Pancreas (tissue), 10 donors: ENCODE measurements around the gene TGM4. TPM values are rescaled to one million over a fixed set of nuclear protein-coding genes. Genes with fewer than 3 reads are reported as not detected.

Source experiments
- ATAC-seq, 4 donors: fragments of 200-7000 bp; cut with Tn5 transposase; one replicate each; pipeline versions ENCODE4 v1.8.0 to v1.9.1; 2020; ENCODE audit warnings: mild to moderate bottlenecking in 4 of 4, moderate library complexity in 4 of 4
- DNase-seq, 6 donors: peaks; one replicate each; pipeline ENCODE4 v3.0.0-alpha.2; 2020
- FAIRE-seq: peaks from 2 replicates; lab custom pipeline; 2012; peaks lifted over from hg19 to GRCh38; lab: Jason Lieb, UNC
- H3K27ac ChIP-seq, 4 donors: fragments of 200-600 bp; sonication (generic); 1 replicate in 3 of 4; 2 replicates in 1 of 4; pipeline versions ENCODE4 v1.5.0 to v1.8.0; 2020
- H3K27me3 ChIP-seq, 4 donors: fragments of 200-600 bp; one replicate each; pipeline ENCODE4 v1.8.0; 2021
- H3K36me3 ChIP-seq, 3 donors: fragments of 200-600 bp; sonication (generic) in 1 of 3; one replicate each; pipeline versions ENCODE4 v1.5.0 to v1.8.0; 2020 to 2021
- H3K4me1 ChIP-seq, 3 donors: fragments of 200-600 bp; one replicate each; pipeline ENCODE4 v1.8.0; 2021
- H3K4me3 ChIP-seq, 4 donors: fragments of 200-600 bp; sonication (generic) in 2 of 4; one replicate each; pipeline versions ENCODE4 v1.5.0 to v1.8.0; 2020 to 2021
- H3K9me3 ChIP-seq, 4 donors: fragments of 200-600 bp; one replicate each; pipeline ENCODE4 v1.8.0; 2021
- CTCF ChIP-seq, 4 donors: fragments of 200-600 bp; sonication (generic) in 3 of 4; IDR thresholded peaks; one replicate each; pipeline versions ENCODE4 v1.5.0 to v1.8.0; 2021; ENCODE audit warnings: antibody characterized with exemption in 4 of 4
- WGBS, 2 donors: extraction: QIAGEN DNeasy Blood & Tissue Kit; methylation state at CpG; one replicate each; pipeline ENCODE4 v1.1.7; 2013; 5-methylcytosine and 5-hydroxymethylcytosine counted together
- intact Hi-C, 3 donors: fragments of 100-400 bp; cut with DNase I; formaldehyde crosslinking; loops; one replicate each; pipeline versions ENCODE4 v1.11.1 to v1.14.2; 2022
- polyA plus RNA-seq, 2 donors: library from polyadenylated mRNA; stranded (reverse); fragments of 200-250 nt; gene quantifications; one replicate each; pipeline ENCODE4 v1.2.3, GENCODE V29; 2013
- total RNA-seq, 6 donors: library from RNA; stranded (reverse); fragmentation: NEBNext Ultra II Directional in 4 of 6; extraction: Animal tissue kit (Norgen Biotek cat#: 25700) in 4 of 6; gene quantifications; one replicate each; pipeline versions ENCODE4 v1.2.1 to v1.2.4, GENCODE V29; 2021 to 2023
- donor health status: healthy with polysubstance abuse.
- donor health status: DM: no; HTN: no; CAD: no; lungs with moderate emphysema.
- donor health status: DM: no; HTN: no; CAD: no.
- donor health status: control.
- donor health status: control.
- donor health status: Bipolar disorder and iron deficiency.
- donor health status: DM: yes; HTN: yes; CAD: no.
- donor health status: DM: no; HTN: no; CAD: no.
- donor health status: DM: no; HTN: no; CAD: no.
- donor health status: DM: yes; HTN: yes; CAD: no.

The TGM4 gene
- total and polyA plus RNA-seq, 8 donors, result not detected

GRCh38 chr3:44963571-44964325 lies 89.3 kb downstream of the TGM4 start:
- Histone ChIP-seq H3K4me1 (no peaks in the 10 kb centered on the region), H3K9me3 (no peaks in the 10 kb centered on the region), H3K27me3 (no peaks in the 10 kb centered on the region), H3K4me3 (no peak overlapping the region), H3K36me3 (peaks cover 0 to 4% (median 0%) of the 10 kb centered on the region in 3 donors), H3K27ac (no peak overlapping the region)
- TF ChIP-seq CTCF (IDR thresholded peaks at IDR 0.05), result no peak
- no peak for FAIRE-seq
- intact Hi-C loops, result no loop called here
- no peak for DNase-seq
- WGBS, 2 donors, result 85 to 91% methylated on average over 4 of the region's 4 CpGs
- no peak for ATAC-seq

Other genes starting within 250 kb of the TGM4 start
- 10 to 100 TPM in 1 of 6 donors, 1 to 10 TPM in 5; 5.4 to 12.1 (median 6.7) TPM for gene ZNF197, start 249.6 kb upstream of the TGM4 start, total RNA-seq
- gene ZNF197, start 249.6 kb upstream of the TGM4 start, polyA plus RNA-seq, result 1 to 10 TPM; 5.3 to 7.2 TPM
- gene ZNF35, start 225.9 kb upstream of the TGM4 start, total RNA-seq, result 1 to 10 TPM; 2.6 to 5.1 (median 3.0) TPM
- 1 to 10 TPM; 1.8 to 3.1 TPM for gene ZNF35, start 225.9 kb upstream of the TGM4 start, polyA plus RNA-seq
- gene ZNF502, start 161.9 kb upstream of the TGM4 start, total RNA-seq, result 1 to 10 TPM; 1.5 to 4.2 (median 2.5) TPM
- 1 to 10 TPM; 3.3 to 5.2 TPM for gene ZNF502, start 161.9 kb upstream of the TGM4 start, polyA plus RNA-seq
- 1 to 10 TPM; 1.3 to 4.0 (median 2.4) TPM for gene ZNF501, start 145.0 kb upstream of the TGM4 start, total RNA-seq
- gene ZNF501, start 145.0 kb upstream of the TGM4 start, polyA plus RNA-seq, result 1 to 10 TPM in 1 of 2 donors, under 1 TPM in 1; 0.84 to 1.9 TPM
- gene KIAA1143, start 113.0 kb upstream of the TGM4 start, total RNA-seq, result 10 to 100 TPM in 5 of 6 donors, 1 to 10 TPM in 1; 9.9 to 19.3 (median 11.9) TPM
- gene KIAA1143, start 113.0 kb upstream of the TGM4 start, polyA plus RNA-seq, result 1 to 10 TPM; 4.3 to 6.8 TPM
- under 1 TPM; 0.09 to 0.62 (median 0.35) TPM for gene KIF15, start 112.8 kb upstream of the TGM4 start, total RNA-seq
- under 1 TPM; 0.16 to 0.19 TPM for gene KIF15, start 112.8 kb upstream of the TGM4 start, polyA plus RNA-seq
- 10 to 100 TPM in 1 of 6 donors, 1 to 10 TPM in 5; 4.3 to 11.2 (median 6.2) TPM for gene TMEM42, start 12.7 kb upstream of the TGM4 start, total RNA-seq
- 10 to 100 TPM; 15.7 to 20.0 TPM for gene TMEM42, start 12.7 kb upstream of the TGM4 start, polyA plus RNA-seq
- 10 to 100 TPM; 16.1 to 28.3 (median 20.8) TPM for gene ZDHHC3, start 101.6 kb downstream of the TGM4 start, total RNA-seq
- gene ZDHHC3, start 101.6 kb downstream of the TGM4 start, polyA plus RNA-seq, result 10 to 100 TPM; 11.4 to 15.9 TPM
- gene EXOSC7, start 101.6 kb downstream of the TGM4 start, total RNA-seq, result 10 to 100 TPM in 5 of 6 donors, 1 to 10 TPM in 1; 9.2 to 18.0 (median 13.0) TPM
- 10 to 100 TPM; 18.8 to 21.8 TPM for gene EXOSC7, start 101.6 kb downstream of the TGM4 start, polyA plus RNA-seq
- 10 to 100 TPM in 1 of 6 donors, 1 to 10 TPM in 5; 1.3 to 10.6 (median 5.5) TPM for gene CLEC3B, start 151.7 kb downstream of the TGM4 start, total RNA-seq
- 10 to 100 TPM; 12.8 to 31.9 TPM for gene CLEC3B, start 151.7 kb downstream of the TGM4 start, polyA plus RNA-seq